Left lung (tissue), 10 donors: Measurements from ENCODE around the gene KIAA0513. TPM values are rescaled to one million over a fixed set of nuclear protein-coding genes. Genes with fewer than 3 reads are reported as not detected.

ENCODE experiments used
- ATAC-seq: fragments of 200-7000 bp; cut with Tn5 transposase; one replicate; pipeline ENCODE4 v1.9.1; 2020; ENCODE audit warnings: moderate library complexity
- DNase-seq, 4 donors: peaks; one replicate each; pipeline ENCODE4 v3.0.0-alpha.2; 2013 to 2020
- H3K27ac ChIP-seq, 2 donors: fragments of 200-600 bp; sonication (generic) in 1 of 2; one replicate each; pipeline versions ENCODE4 v1.5.0 to v1.8.0; 2020 to 2021
- H3K27me3 ChIP-seq, 2 donors: fragments of 200-600 bp; sonication (generic) in 1 of 2; one replicate each; pipeline versions ENCODE4 v1.5.0 to v1.8.0; 2020 to 2021
- H3K36me3 ChIP-seq, 2 donors: fragments of 200-600 bp; sonication (generic) in 1 of 2; one replicate each; pipeline versions ENCODE4 v1.5.0 to v1.8.0; 2020 to 2021
- H3K4me1 ChIP-seq, 2 donors: fragments of 200-600 bp; one replicate each; pipeline ENCODE4 v1.8.0; 2021
- H3K4me3 ChIP-seq, 2 donors: fragments of 200-600 bp; sonication (generic) in 1 of 2; one replicate each; pipeline versions ENCODE4 v1.5.0 to v1.8.0; 2020 to 2021; ENCODE audit warnings: mild to moderate bottlenecking in 1 of 2
- H3K9me3 ChIP-seq, 2 donors: fragments of 200-600 bp; sonication (generic) in 1 of 2; one replicate each; pipeline versions ENCODE4 v1.5.0 to v1.8.0; 2020 to 2021
- CTCF ChIP-seq, 2 donors: fragments of 200-600 bp; sonication (generic) in 1 of 2; IDR thresholded peaks; one replicate each; pipeline versions ENCODE4 v1.5.0 to v1.8.0; 2021; ENCODE audit warnings: antibody characterized with exemption in 2 of 2
- intact Hi-C, 2 donors: fragments of 100-400 bp; cut with DNase I; formaldehyde crosslinking; loops; one replicate each; pipeline versions ENCODE4 v1.11.2 to v1.14.2; 2022
- polyA plus RNA-seq, 6 donors: library from polyadenylated mRNA; unstranded; fragments of 120-200 nt; gene quantifications; one replicate each; pipeline ENCODE4 v1.2.1, GENCODE V29; 2013; ENCODE audit not compliant: insufficient read length in 6 of 6
- total RNA-seq, 2 donors: library from RNA; stranded (reverse); fragmentation: NEBNext Ultra II Directional; extraction: Animal tissue kit (Norgen Biotek cat#: 25700); gene quantifications; one replicate each; pipeline ENCODE4 v1.2.1, GENCODE V29; 2021
- donor health status: DM: no; HTN: yes; CAD: no.
- donor health status: DM: no; HTN: no; CAD: no.

Gene KIAA0513
- total and polyA plus RNA-seq, 8 donors, result 4.4 to 31.7 (median 7.6) TPM

GRCh38 chr16:85132456-85133289 is 105.1 kb downstream of the KIAA0513 start:
- H3K4me1 ChIP-seq, result peaks cover 19 to 40% of the 10 kb centered on the region in 2 donors
- H3K27me3 ChIP-seq, result peaks cover 0 to 15% of the 10 kb centered on the region in 2 donors
- H3K4me3 ChIP-seq, result no peak overlapping the region
- DNase-seq (no peak), ATAC-seq (no peak)
- TF ChIP-seq CTCF (IDR thresholded peaks at IDR 0.05), result no peak
- H3K27ac ChIP-seq, result no peak overlapping the region
- intact Hi-C loops, result no loop called here
- H3K9me3 ChIP-seq, result no peaks in the 10 kb centered on the region
- H3K36me3 ChIP-seq, result no peaks in the 10 kb centered on the region

- Histone ChIP-seq H3K9me3 (no peaks in the 10 kb centered on the region), H3K4me1 (peaks cover 23 to 46% of the 10 kb centered on the region in 2 donors), H3K27me3 (peaks cover 0 to 17% of the 10 kb centered on the region in 2 donors), H3K4me3 (no peak overlapping the region), H3K36me3 (no peaks in the 10 kb centered on the region), H3K27ac (no peak overlapping the region)
- no peak for ATAC-seq
- no peak for TF ChIP-seq CTCF (IDR thresholded peaks at IDR 0.05)
- DNase-seq, result no peak
- intact Hi-C loops, result no loop called here
These were observed 105.7 kb downstream of the KIAA0513 start for GRCh38 chr16:85133290-85133599.

GRCh38 chr16:85134076-85134788 is 106.6 kb downstream of the KIAA0513 start:
- intact Hi-C loops, result no loop called here
- Histone ChIP-seq H3K4me1 (peaks cover 23 to 49% of the 10 kb centered on the region in 2 donors), H3K27ac (no peak overlapping the region)

GRCh38 chr16:85134789-85135142 is 107.2 kb downstream of the KIAA0513 start:
- H3K4me3 ChIP-seq, result no peak overlapping the region
- intact Hi-C loops, result no loop called here
- peaks cover 23 to 49% of the 10 kb centered on the region in 2 donors for H3K4me1 ChIP-seq
- DNase-seq (no peak), ATAC-seq (no peak)
- no peaks in the 10 kb centered on the region for H3K36me3 ChIP-seq
- H3K9me3 ChIP-seq, result no peaks in the 10 kb centered on the region
- H3K27me3 ChIP-seq, result peaks cover 0 to 17% of the 10 kb centered on the region in 2 donors
- no peak for TF ChIP-seq CTCF (IDR thresholded peaks at IDR 0.05)
- peak overlapping the region in 1 of 2 donors; percentile 85 for H3K27ac ChIP-seq

More at GRCh38 chr16:85134076-85134788, 106.6 kb downstream of the KIAA0513 start:
- no peak overlapping the region for H3K4me3 ChIP-seq
- no peaks in the 10 kb centered on the region for H3K9me3 ChIP-seq
- H3K27me3 ChIP-seq, result peaks cover 0 to 17% of the 10 kb centered on the region in 2 donors
- DNase-seq (no peak), ATAC-seq (no peak)
- no peak for TF ChIP-seq CTCF (IDR thresholded peaks at IDR 0.05)
- H3K36me3 ChIP-seq, result no peaks in the 10 kb centered on the region

GRCh38 chr16:85136213-85136701 is 108.7 kb downstream of the KIAA0513 start:
- TF ChIP-seq CTCF (IDR thresholded peaks at IDR 0.05), result no peak
- no peaks in the 10 kb centered on the region for H3K36me3 ChIP-seq
- peaks cover 16 to 40% of the 10 kb centered on the region in 2 donors for H3K4me1 ChIP-seq
- peak; percentile 49 for ATAC-seq
- peak overlapping the region; percentile 72 to 85 for H3K27ac ChIP-seq
- peaks cover 0 to 17% of the 10 kb centered on the region in 2 donors for H3K27me3 ChIP-seq
- peak overlapping the region in 1 of 2 donors; percentile 30 for H3K4me3 ChIP-seq
- peak in 1 of 4 donors; percentile 76 for DNase-seq
- intact Hi-C loops, result no loop called here
- no peaks in the 10 kb centered on the region for H3K9me3 ChIP-seq
